Activated CD4-positive, alpha-beta T cell treated with anti-CD3 and anti-CD28 coated beads for 1 hour (primary cell): Measurements from ENCODE around the gene PDE3B.
"Not testable (repeated sequence)": the region's sequence is repeated elsewhere in the genome, so short reads cannot be mapped to it uniquely, and the experiment has no call there.

ENCODE experiments used
- DNase-seq: peaks from one replicate; pipeline ENCODE4 v3.0.0-alpha.2; 2020

PDE3B gene

GRCh38 chr11:14819596-14819995 is 176.0 kb downstream of the PDE3B start:
- DNase-seq: no peak

- no peak for DNase-seq
Measured at GRCh38 chr11:14821031-14821430, 177.4 kb downstream of the PDE3B start.

DNA sequence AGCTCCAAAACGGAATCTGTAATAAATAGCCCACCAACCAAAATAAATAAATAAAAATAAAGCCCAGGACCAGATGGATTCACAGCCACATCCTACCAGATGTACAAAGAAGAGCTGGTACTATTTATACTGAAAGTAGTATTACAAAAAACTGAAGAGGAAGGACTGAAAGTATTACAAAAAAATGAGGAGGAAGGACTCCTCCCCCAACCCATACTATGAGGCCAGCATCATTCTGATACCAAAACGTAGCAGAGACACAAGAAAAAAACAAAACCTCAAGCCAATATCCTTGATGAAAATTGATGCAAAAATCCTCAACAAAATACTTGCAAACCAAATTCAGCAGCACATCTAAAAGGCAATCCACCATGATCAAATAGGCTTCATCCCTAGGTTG is 183.0 kb downstream of the PDE3B start:
- no peak for DNase-seq

DNA sequence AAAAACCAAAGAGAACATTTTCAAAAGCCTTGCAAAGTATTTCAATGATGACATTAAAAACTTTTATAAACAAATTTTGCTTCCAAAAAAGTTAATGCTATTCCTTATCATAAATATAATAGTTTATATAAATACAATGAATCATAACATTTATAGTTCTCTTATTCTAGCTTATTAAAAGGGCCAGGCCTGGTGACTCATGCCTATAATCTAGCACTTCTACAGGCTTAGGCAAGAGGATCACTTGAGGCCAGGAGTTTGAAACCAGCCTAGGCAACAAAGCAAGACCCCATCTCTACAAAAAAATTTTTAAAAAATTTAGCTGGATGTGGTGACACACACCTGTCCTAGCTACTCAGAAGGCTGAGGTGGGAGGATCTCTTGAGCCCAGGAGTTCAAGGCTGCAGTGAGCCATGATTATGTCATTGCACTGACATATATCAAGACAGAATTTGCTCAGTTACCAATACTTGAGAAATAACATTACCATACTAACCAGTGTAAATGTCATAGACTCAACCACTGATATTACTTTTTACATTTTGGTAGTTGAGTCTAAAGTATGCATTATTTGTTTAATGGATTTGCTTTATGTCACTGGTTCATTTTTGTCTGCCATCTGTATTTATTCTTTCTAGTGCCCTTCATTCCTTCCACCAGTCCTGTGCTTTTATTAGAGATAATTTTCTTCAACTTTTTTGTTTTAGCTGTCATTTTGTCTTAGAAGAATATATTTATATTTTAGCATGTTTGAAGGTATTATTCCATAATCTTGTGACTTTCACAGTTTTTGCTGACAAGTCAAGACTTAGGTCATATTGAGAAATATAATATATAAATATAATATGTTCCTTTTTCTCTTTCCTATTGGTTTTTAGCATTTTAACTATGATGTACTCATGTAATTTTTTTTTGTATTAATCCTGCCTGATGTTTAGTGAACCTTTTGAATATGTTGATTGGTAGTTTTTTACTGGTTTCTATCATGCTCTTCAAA is 192.2 kb downstream of the PDE3B start:
- DNase-seq: no peak

GRCh38 chr11:14842002-14842401 is 198.4 kb downstream of the PDE3B start:
- no peak for DNase-seq

DNA sequence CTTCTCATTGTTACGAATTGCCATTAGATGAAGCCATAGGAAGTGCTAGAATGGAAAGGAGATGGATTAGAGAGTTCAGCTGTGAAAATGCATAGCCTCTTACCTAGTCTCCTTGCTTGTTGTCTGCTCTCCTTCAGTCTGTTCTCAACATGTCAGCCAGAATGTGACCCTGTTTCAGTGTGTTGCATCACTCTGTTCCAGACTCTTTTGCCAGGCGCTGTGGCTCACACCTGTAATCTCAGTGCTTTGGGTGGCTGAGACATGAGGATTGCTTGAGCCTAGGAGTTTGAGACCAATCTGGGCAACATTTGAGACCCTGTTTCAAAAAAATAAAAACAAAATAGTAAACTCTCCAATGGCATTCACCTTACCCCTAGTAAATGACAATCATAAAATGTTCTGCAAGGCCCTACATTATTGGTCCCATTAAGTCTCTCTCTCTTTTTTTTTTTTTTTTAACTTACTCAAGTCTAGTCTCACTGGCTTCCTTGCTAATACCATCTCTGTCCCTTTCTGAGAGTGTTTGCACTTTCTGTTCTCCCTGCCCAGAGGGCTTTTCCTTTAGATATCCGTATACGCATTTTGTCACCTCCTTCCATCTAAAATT is 209.1 kb downstream of the PDE3B start:
- DNase-seq: no peak

DNA sequence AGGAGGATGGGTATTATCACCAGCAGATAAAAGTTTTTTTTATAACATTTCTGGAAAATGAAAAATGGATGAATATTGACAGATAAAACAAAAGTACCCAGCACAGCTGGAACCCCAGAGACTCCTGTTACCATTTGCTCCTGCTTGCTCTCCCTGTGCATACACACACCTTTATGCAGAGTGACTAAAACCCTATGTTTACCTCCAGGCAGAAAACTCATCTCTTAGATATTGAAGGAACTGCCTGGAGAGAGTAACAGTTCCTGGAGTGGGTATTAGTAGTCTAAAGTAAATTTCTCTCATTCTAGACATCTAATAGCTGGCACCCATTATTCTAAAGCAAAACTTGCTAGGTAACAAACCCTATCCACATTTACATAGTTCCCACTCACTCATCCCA is 210.5 kb downstream of the PDE3B start:
- no peak for DNase-seq

DNA sequence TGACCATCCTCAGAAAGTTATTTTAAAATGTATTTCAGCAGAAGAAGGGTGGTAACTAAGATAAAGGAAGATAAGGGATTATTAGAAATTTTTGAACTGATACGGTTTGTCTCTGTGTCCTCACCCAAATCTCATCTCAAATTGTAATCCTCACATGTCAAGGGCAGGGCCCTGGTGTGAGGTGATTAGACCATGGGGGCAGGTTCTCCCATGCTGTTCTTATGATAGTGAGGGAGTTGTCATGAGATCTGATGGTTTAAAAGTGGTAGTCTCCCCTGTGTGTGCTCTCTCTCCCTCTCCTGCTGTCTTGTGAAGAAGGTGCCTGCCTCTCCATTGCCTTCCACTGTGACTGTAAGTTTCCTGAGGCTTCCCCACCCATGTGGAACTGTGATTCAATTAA is 212.3 kb downstream of the PDE3B start:
- DNase-seq: no peak

DNA sequence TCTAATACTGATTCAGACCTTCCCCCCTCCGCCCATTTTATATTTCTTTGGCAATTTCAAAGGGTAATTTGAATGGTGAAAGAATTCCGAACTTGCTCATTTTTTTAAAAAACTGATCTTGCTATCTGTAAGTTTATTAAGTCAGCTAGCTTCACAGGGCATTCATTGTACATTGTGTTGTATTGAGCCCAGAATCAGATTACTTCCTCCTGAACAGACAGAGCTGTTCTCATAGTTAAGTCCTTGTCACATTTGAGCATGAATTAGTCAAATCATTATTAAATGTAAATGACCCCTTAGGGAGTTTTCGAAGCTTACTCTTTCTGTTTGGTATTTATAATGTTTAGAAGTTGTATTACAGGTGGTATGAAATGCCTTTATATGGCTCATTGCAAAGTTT is 214.0 kb downstream of the PDE3B start:
- no peak for DNase-seq

DNA sequence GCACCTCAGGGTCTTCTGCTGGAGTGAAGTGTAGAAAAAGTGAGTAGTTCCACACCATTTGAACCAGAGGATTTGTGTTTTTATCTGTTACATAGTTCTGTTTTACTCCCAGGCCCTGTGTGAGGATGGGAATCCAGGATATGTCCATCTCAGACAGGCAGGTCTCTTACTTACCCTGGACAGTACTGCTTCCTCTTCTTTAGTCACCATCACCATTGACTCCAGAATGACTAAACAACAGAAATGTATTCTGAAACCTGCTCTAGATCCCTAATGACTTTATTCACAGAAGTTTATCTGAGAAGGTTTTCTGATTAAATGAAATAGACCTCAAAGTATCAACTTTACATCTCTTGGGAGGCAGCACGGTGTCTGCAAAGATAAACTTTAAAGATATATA is 214.8 kb downstream of the PDE3B start:
- no peak for DNase-seq

- no peak for DNase-seq
Measured at GRCh38 chr11:14860511-14860910, 216.9 kb downstream of the PDE3B start.

DNA sequence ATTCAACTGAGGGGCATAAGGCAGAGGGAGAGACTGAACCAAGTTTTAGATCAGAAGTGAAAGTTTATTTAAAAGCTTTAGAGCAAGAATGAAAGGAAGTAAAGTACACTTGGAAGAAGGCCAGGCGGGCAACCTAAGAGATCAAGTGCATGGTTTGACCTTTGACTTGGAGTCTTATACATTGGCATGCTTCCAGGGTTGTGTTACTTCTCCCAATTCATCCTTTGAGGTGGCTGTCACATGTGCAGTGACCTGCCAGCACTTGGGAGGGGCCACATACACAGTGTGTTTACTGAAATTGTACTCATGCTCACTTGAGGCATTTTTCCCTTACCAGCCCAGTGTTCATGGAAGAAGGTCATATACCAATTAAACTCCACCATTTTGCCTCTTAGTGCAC is 218.1 kb downstream of the PDE3B start:
- no peak for DNase-seq

- not testable (repeated sequence) for DNase-seq
Measured at GRCh38 chr11:14863775-14864174, 220.2 kb downstream of the PDE3B start.

GRCh38 chr11:14872032-14872431 is 228.4 kb downstream of the PDE3B start:
- DNase-seq: no peak

- no peak for DNase-seq
Measured at GRCh38 chr11:14873632-14874031, 230.0 kb downstream of the PDE3B start.

DNA sequence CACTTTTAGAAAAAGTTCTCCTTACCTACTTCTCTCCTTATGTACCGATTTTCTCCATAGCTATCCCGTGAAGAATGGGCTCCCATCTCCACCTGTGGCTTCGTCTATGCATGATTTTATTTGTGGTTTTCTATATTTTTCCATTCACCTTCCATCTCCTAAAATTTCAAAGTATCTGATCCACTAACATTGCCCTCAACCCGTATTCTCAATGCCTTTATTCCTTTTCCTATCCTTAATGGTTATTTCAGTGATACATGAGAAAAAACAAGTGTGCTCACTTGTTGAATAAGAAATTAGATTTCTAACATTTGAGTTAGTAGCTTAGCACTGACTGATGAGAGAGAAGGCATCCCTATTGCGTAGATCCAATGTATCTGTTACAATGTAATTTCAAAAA is 231.6 kb downstream of the PDE3B start:
- DNase-seq: no peak

- no peak for DNase-seq
Measured at GRCh38 chr11:14881576-14882193, 238.1 kb downstream of the PDE3B start.

- DNase-seq: no peak
Measured at GRCh38 chr11:14882196-14882595, 238.6 kb downstream of the PDE3B start.

DNA sequence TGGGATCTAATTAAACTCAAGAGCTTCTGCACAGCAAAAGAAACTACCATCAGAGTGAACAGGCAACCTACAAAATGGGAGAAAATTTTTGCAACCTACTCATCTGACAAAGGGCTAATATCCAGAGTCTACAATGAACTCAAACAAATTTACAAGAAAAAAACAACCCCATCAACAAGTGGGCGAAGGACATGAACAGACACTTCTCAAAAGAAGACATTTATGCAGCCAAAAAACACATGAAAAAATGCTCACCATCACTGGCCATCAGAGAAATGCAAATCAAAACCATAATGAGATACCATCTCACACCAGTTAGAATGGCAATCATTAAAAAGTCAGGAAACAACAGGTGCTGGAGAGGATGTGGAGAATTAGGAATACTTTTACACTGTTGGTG is 240.1 kb downstream of the PDE3B start:
- DNase-seq: not testable (repeated sequence)

DNA sequence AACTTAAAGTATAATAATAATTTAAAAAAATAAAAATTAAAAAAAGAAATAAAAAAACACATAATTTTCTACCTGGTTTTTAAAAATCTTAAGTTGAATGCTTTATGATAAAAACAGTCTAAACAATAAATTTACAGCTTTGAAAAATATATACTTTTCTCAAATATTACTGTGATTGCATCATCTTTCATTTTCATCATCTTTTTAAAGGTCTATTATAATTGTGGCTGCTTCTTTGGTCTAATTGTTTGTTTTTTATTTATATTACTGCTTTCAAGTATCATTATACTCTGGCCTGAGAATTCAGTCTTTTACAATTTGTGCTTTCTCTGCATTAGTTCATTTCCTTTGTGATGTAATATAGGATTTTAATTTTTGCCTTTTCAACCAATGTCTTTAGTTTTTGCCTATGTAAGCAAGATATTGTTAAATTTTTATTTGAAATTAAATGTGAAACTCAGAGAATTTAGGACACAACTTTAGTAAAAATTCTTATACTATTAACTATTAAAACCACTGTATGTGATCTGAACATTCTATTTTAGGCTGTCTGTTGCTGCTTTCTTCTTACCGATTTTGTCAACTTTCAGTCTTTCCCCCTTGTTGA is 241.2 kb downstream of the PDE3B start:
- no peak for DNase-seq

GRCh38 chr11:14886513-14886912 is 242.9 kb downstream of the PDE3B start:
- no peak for DNase-seq

DNA sequence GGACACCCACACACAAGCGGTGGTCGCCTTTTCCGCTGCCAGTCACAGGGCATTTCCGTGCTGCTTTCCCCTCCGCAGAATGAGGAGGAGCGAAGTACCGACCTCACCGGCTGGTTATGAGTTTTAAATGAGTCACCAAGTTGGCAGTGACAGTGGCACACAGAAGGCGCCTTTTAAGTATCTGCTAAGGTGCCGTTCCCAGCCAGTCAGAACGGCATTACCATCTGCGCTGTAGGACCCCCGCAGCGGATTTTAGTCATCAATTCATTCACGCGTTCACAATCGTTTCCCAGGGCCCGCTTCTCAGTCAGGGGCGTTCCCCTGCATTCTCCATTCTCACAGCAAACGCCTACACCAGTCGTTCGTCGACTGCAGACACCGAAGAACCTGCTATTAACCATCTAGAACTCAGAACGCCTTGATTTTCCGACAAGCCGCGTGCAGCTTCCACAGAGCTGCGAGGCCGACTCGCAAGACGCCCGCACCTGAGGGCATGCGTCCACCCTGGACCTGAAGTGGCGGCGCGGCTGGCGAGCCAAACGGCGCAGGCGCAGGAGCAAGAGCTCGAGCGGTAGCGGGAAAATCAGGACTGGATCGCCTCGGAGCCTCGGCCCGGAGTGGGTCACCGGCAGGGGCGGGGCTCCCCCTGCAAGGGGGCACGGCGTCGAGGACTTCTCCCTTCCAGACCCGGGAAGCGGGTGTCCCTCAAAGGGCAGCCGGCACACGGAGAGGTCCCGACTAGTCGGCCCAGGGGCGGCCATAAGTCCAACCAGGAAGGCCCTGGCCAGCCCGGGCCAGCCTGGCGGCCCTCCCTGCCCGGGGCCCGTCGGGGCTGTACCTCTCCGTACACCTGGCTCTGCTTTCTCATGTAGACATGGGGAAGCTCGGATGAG is 247.8 kb downstream of the PDE3B start:
- DNase-seq: peak; percentile 74
